ENCODE measurements around the gene PGLYRP3. TPM values are rescaled to one million over a fixed set of nuclear protein-coding genes. Genes with fewer than 3 reads are reported as not detected.

PGLYRP3 gene
- total RNA-seq, 5 donors from 2014 or later (not counting 1 experiment from before 2014, with no cell fraction given): not detected

DNA sequence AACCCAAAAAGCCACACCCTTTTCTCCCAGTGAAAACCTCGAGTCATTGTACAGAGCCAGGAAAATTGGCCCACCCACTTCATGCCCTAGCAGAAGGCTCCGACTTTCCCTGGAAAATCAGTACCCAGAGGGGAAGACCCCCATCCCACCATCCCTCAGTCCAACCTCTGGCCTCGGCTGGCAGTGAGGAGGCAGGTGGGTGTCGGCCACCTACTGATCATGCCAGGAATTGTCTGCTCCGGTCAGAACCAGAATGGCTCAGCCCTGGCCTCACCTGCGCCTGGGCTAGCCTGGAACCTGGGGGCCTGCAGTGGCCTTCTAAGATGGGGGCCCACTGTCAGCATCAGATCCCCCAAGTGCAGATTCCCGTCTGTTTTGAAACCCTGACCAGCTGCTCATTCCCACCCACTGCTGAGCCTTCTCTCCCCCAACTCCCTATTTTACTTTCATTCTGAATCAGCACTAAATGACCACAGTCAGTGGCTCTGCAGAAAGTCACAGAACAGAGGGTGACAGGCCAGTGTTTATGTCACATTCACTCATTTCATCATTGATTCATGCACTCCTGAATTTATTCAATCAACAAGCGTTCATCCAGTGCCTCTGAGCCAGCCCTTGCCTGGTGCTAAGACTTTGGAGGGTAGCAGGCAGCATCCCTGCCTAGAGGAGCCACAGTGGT lies 41.9 kb upstream of the PGLYRP3 start:
- Mint-ChIP-seq H3K4me1 (peaks cover 19 to 32% (median 25%) of the 10 kb centered on the region in 3 donors), H3K4me3 (no peak overlapping the region), H3K36me3 (no peaks in the 10 kb centered on the region), H3K27ac (no peak overlapping the region), H3K9me3 (no peaks in the 10 kb centered on the region), H3K27me3 (peaks cover 0 to 13% of the 10 kb centered on the region in 2 donors)
- Histone ChIP-seq H3K4me3 (ENCODE audit: control insufficient read depth in 1 of 2, extremely low read depth in 1 of 2, low read length in 1 of 2) (no peak overlapping the region), H3K9me3 (no peaks in the 10 kb centered on the region), H3K4me1 (ENCODE audit: control insufficient read depth in 1 of 2, extremely low read depth in 1 of 2, insufficient read depth in 2 of 2, low read length in 2 of 2) (peaks cover 6 to 19% of the 10 kb centered on the region in 2 experiments), H3K27ac (ENCODE audit: low read length) (no peak overlapping the region), H3K36me3 (ENCODE audit: control insufficient read depth in 2 of 2, extremely low read depth in 1 of 2, insufficient read depth in 1 of 2, low read length in 1 of 2) (no peaks in the 10 kb centered on the region), H3K27me3 (replicated peaks in 1 of 2; ENCODE audit: control insufficient read depth in 2 of 2, extremely low read depth in 1 of 2, insufficient read depth in 2 of 2, low read length in 1 of 2) (peaks cover 0 to 31% of the 10 kb centered on the region in 2 experiments)
- POLR2A ChIA-PET: no interaction called here
- ATAC-seq (replicated peaks in 1 of 4): no peak
- WGBS (ENCODE audit: insufficient coverage): 81% methylated on average over 5 of the region's 8 CpGs
- CTCF ChIA-PET: interaction anchor here in 1 of 2 donors (0.6 kb wide), 1 partner anchor 72 kb away, joined by 3 read pairs; no protein-coding TSS in a partner anchor
- no peak for DNase-seq

DNA sequence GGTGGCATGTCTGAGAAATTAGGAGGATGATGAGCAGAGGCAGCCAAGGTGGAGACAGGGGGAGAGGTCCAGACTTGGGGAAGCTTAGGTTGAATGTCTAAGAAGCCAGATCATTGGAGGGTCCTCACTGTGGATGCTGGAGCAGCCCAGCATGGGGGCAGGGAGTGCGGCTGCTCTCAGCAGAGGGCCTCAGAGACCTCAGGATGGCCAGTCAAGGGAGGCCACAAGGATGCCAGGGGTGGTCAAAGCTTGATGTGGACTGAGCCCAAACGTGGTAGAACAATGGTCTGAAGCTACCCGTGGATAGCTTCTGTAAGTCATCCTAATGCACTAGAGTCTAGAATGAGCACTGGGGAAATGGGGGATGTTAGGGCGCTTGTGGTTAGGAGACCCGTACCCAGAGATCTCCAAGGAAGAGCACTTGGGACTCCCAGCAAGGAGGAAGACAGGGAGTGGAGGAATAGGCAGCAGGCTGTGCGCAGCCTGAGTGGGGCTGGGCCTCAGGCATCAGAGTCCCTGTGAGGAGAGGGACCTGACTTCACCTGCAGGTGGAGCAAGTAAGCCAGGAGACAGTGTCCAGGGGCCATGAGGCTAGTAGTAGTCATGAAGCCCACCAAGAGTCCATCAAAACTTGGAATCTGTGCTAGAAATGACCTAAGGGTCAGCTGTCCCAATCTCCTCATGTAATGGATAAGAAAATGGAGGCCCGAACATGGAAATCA lies 40.6 kb upstream of the PGLYRP3 start:
- Mint-ChIP-seq H3K4me3 (no peak overlapping the region), H3K9me3 (no peaks in the 10 kb centered on the region), H3K27me3 (peaks cover 6 to 20% of the 10 kb centered on the region in 2 donors), H3K4me1 (peaks cover 19 to 30% (median 22%) of the 10 kb centered on the region in 3 donors), H3K27ac (no peak overlapping the region), H3K36me3 (no peaks in the 10 kb centered on the region)
- no peaks in the 10 kb centered on the region for H3K36me3 ChIP-seq (ENCODE audit: control insufficient read depth in 2 of 2, extremely low read depth in 1 of 2, insufficient read depth in 1 of 2, low read length in 1 of 2)
- H3K4me3 ChIP-seq (ENCODE audit: control insufficient read depth in 1 of 2, extremely low read depth in 1 of 2, low read length in 1 of 2): no peak overlapping the region
- no peak for ATAC-seq (replicated peaks in 1 of 4)
- ChIA-PET CTCF (interaction anchor here (0.7 to 2.2 kb wide), 8 partner anchors 10 to 145 kb away, joined by 3 to 10 read pairs (median 4); no protein-coding TSS in a partner anchor), POLR2A (interaction anchor here in 1 of 2 donors (0.6 kb wide), 1 partner anchor 342 kb away, joined by 3 read pairs; no protein-coding TSS in a partner anchor)
- no peaks in the 10 kb centered on the region for H3K9me3 ChIP-seq
- peaks cover 0 to 38% of the 10 kb centered on the region in 2 experiments for H3K27me3 ChIP-seq (replicated peaks in 1 of 2; ENCODE audit: control insufficient read depth in 2 of 2, extremely low read depth in 1 of 2, insufficient read depth in 2 of 2, low read length in 1 of 2)
- 73% methylated on average over 6 of the region's 7 CpGs for WGBS (ENCODE audit: insufficient coverage)
- H3K27ac ChIP-seq (ENCODE audit: low read length): no peak overlapping the region
- DNase-seq: no peak
- peaks cover 6 to 18% of the 10 kb centered on the region in 2 experiments for H3K4me1 ChIP-seq (ENCODE audit: control insufficient read depth in 1 of 2, extremely low read depth in 1 of 2, insufficient read depth in 2 of 2, low read length in 2 of 2)

DNA sequence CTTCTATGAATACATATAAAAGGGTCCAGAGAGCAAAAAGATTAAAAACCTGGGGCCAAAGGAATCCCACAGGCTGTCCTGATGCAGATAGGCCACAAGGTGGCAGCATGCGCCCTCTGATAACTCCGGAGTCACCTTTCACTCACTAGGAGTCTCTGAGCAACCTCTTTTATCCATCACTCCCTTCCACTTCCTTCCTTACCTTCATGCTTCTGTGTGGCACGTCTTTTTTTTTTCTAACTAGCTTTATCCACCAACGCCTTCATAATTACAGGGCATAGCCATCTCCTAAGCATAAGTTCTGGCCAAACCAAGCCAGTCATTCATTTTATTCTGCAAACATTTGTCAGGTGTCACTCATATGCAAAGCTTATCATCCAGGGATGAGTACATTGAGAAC lies 39.8 kb upstream of the PGLYRP3 start:
- H3K27ac Mint-ChIP-seq: no peak overlapping the region
- Histone ChIP-seq H3K36me3 (ENCODE audit: control insufficient read depth in 2 of 2, extremely low read depth in 1 of 2, insufficient read depth in 1 of 2, low read length in 1 of 2) (no peaks in the 10 kb centered on the region), H3K27ac (ENCODE audit: low read length) (no peak overlapping the region), H3K4me1 (ENCODE audit: control insufficient read depth in 1 of 2, extremely low read depth in 1 of 2, insufficient read depth in 2 of 2, low read length in 2 of 2) (peaks cover 3 to 10% of the 10 kb centered on the region in 2 experiments), H3K27me3 (replicated peaks in 1 of 2; ENCODE audit: control insufficient read depth in 2 of 2, extremely low read depth in 1 of 2, insufficient read depth in 2 of 2, low read length in 1 of 2) (peaks cover 0 to 43% of the 10 kb centered on the region in 2 experiments), H3K4me3 (ENCODE audit: control insufficient read depth in 1 of 2, extremely low read depth in 1 of 2, low read length in 1 of 2) (no peak overlapping the region), H3K9me3 (no peaks in the 10 kb centered on the region)
- no peaks in the 10 kb centered on the region for H3K9me3 Mint-ChIP-seq
- no peaks in the 10 kb centered on the region for H3K36me3 Mint-ChIP-seq
- no peak overlapping the region for H3K4me3 Mint-ChIP-seq
- DNase-seq (peak in 33 of 35 experiments; percentile 11 to 77 (median 50)), ATAC-seq (replicated peaks in 1 of 4) (peak; percentile 63 to 70 (median 66))
- peaks cover 7 to 27% of the 10 kb centered on the region in 2 donors for H3K27me3 Mint-ChIP-seq
- peaks cover 11 to 21% (median 13%) of the 10 kb centered on the region in 3 donors for H3K4me1 Mint-ChIP-seq
- POLR2A ChIA-PET: interaction anchor here in 1 of 2 donors (0.6 kb wide), 1 partner anchor 61 kb away, joined by 3 read pairs; no protein-coding TSS in a partner anchor
- WGBS (ENCODE audit: insufficient coverage): 0% methylated on average over 4 of the region's 4 CpGs
- CTCF ChIA-PET: interaction anchor here (0.6 to 2.2 kb wide), 10 partner anchors 9 to 145 kb away, joined by 3 to 10 read pairs (median 4); no protein-coding TSS in a partner anchor

GRCh38 chr1:153350321-153350957 lies 37.7 kb upstream of the PGLYRP3 start:
- ChIA-PET CTCF (interaction anchor here in 1 of 2 donors (0.8 kb wide), 1 partner anchor 145 kb away, joined by 3 read pairs; no protein-coding TSS in a partner anchor), POLR2A (no interaction called here)
- Histone ChIP-seq H3K4me3 (ENCODE audit: control insufficient read depth in 1 of 2, extremely low read depth in 1 of 2, low read length in 1 of 2) (no peak overlapping the region), H3K4me1 (ENCODE audit: control insufficient read depth in 1 of 2, extremely low read depth in 1 of 2, insufficient read depth in 2 of 2, low read length in 2 of 2) (peaks cover 8 to 11% of the 10 kb centered on the region in 2 experiments), H3K27me3 (replicated peaks in 1 of 2; ENCODE audit: control insufficient read depth in 2 of 2, extremely low read depth in 1 of 2, insufficient read depth in 2 of 2, low read length in 1 of 2) (peaks cover 0 to 47% of the 10 kb centered on the region in 2 experiments), H3K36me3 (ENCODE audit: control insufficient read depth in 2 of 2, extremely low read depth in 1 of 2, insufficient read depth in 1 of 2, low read length in 1 of 2) (no peaks in the 10 kb centered on the region), H3K9me3 (no peaks in the 10 kb centered on the region), H3K27ac (ENCODE audit: low read length) (no peak overlapping the region)
- Mint-ChIP-seq H3K9me3 (no peaks in the 10 kb centered on the region), H3K27ac (no peak overlapping the region), H3K4me3 (no peak overlapping the region), H3K4me1 (peaks cover 13 to 21% (median 16%) of the 10 kb centered on the region in 3 donors), H3K36me3 (no peaks in the 10 kb centered on the region), H3K27me3 (peaks cover 9 to 43% of the 10 kb centered on the region in 2 donors)
- DNase-seq (no peak), ATAC-seq (replicated peaks in 1 of 4) (no peak)
- WGBS (ENCODE audit: insufficient coverage): no CpG with 5 or more reads among the region's 1 CpG

GRCh38 chr1:153349363-153350320 lies 36.9 kb upstream of the PGLYRP3 start:
- peaks cover 20 to 29% (median 24%) of the 10 kb centered on the region in 3 donors for H3K4me1 Mint-ChIP-seq
- ChIA-PET CTCF (interaction anchor here in 1 of 2 donors (0.6 kb wide), 1 partner anchor 145 kb away, joined by 3 read pairs; no protein-coding TSS in a partner anchor), POLR2A (no interaction called here)
- no peak overlapping the region for H3K4me3 ChIP-seq (ENCODE audit: control insufficient read depth in 1 of 2, extremely low read depth in 1 of 2, low read length in 1 of 2)
- no peaks in the 10 kb centered on the region for H3K36me3 Mint-ChIP-seq
- H3K27ac ChIP-seq (ENCODE audit: low read length): no peak overlapping the region
- no peaks in the 10 kb centered on the region for H3K36me3 ChIP-seq (ENCODE audit: control insufficient read depth in 2 of 2, extremely low read depth in 1 of 2, insufficient read depth in 1 of 2, low read length in 1 of 2)
- WGBS (ENCODE audit: insufficient coverage): 89% methylated on average over 9 of the region's 17 CpGs
- H3K4me3 Mint-ChIP-seq: no peak overlapping the region
- H3K27me3 ChIP-seq (replicated peaks in 1 of 2; ENCODE audit: control insufficient read depth in 2 of 2, extremely low read depth in 1 of 2, insufficient read depth in 2 of 2, low read length in 1 of 2): peaks cover 0 to 52% of the 10 kb centered on the region in 2 experiments
- H3K9me3 ChIP-seq: no peaks in the 10 kb centered on the region
- H3K27me3 Mint-ChIP-seq: peaks cover 10 to 44% of the 10 kb centered on the region in 2 donors
- H3K27ac Mint-ChIP-seq: no peak overlapping the region
- ATAC-seq (replicated peaks in 1 of 4): no peak
- H3K9me3 Mint-ChIP-seq: no peaks in the 10 kb centered on the region
- H3K4me1 ChIP-seq (ENCODE audit: control insufficient read depth in 1 of 2, extremely low read depth in 1 of 2, insufficient read depth in 2 of 2, low read length in 2 of 2): peaks cover 15 to 19% of the 10 kb centered on the region in 2 experiments
- no peak for DNase-seq
